GM21529 (cell line): ENCODE data around the gene RPS6KA4.

ENCODE experiments used
- ATAC-seq: cut with Tn5 transposase; IDR thresholded peaks from one replicate; pipeline ENCODE4 v1.9.1; 2021; ENCODE audit not compliant: unreplicated experiment

RPS6KA4 gene

DNA sequence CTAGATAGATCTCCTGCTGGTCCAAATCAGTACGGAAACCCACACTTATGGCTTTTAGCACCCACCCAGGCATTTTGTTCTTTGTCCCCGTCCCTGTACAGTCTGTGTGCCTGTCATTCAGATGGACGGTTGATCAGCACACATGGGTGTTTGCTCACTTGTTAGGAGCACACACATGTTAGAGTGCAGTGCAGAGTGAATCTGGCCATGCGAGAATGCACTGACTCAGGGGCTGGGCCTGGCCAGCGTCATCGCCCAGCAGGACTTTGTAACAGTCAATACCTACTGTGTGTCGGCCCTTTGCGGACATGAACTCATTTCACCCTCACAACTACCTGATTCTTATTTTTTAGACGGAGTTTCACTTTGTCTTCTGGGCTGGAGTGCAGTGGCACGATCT is 3.4 kb downstream of the RPS6KA4 start:
- no peak for ATAC-seq

DNA sequence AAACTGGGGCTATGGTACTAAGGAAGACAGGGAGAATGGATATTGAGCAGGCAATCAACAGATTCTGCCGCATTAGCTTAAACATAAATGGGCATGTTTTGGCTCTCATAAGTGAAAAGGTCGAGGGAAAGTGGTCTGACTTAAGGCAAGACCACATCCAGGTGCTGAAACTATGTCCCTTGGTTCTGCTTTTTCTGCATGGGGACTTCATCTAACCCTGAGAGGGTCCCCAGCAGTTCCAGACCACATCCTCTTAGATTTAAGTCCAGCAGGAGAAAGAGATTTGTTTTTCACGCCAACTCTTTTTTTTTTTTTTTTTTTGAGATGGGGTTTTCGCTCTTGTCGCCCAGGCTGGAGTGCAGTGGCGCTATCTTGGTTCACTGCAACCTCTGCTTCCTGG is 5.5 kb downstream of the RPS6KA4 start:
- no peak for ATAC-seq

DNA sequence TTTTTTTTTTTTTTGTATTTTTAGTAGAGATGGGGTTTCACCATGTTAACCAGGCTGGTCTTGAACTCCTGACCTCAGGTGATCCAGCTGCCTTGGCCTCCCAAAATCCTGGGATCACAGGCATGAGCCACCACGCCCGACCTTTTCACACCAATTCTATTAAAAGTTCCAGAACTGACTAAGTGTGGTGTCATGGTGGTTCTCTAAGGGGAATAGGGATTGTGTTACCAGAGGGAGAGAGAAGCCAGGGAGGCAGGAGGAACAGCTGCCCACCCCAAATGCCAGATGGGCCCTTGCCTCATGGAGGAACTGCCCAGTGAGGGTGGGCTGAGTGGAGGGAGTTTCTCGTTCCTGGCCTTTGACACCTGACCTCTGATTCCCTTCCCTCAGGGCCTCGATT is 5.9 kb downstream of the RPS6KA4 start:
- no peak for ATAC-seq

DNA sequence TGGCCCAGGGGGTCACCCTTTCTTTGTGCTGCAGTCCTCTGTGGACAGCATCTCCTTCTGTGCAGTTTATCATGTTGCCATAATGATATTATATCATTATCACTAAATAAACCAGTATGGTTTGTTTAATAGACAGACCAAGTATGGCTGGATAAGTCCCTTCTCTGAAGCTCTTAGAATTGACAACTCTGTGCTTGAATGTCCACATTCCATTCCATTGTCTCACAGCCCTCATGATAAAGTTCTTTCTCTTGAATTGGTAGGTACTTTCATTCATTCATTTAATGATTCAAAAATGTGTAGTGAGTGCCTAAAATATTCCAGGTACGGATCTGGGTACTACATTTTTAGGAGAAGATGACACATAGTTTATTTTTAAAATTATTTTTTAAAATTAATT is 7.8 kb downstream of the RPS6KA4 start:
- no peak for ATAC-seq

DNA sequence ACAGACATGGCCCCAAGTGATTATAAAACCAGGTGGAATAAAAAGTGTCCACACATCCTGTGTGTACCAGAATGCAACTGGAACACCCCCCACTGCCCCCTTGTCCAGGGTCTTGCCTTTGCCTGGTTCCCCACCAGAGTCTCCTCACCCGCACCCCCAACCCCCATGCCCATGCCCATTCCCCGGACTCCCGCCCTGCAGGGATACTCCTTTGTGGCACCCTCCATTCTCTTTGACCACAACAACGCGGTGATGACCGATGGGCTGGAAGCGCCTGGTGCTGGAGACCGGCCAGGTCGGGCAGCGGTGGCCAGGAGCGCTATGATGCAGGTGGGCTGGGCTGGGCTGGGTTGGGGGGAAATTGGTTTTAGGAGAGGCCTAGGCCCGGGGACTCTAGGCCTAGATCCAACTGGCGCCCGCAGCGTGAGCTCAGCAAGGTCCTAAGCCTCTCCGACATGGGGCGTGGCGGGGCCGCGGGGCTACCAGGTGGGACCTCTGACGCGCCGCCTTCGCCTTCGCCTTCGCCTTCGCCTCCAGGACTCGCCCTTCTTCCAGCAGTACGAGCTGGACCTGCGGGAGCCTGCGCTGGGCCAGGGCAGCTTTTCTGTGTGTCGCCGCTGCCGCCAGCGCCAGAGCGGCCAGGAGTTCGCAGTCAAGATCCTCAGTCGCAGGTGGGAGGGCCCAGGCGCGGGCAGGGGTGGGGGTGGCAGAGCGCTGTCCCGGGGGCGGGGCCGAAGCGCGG is 9.1 kb downstream of the RPS6KA4 start:
- ATAC-seq = no peak

DNA sequence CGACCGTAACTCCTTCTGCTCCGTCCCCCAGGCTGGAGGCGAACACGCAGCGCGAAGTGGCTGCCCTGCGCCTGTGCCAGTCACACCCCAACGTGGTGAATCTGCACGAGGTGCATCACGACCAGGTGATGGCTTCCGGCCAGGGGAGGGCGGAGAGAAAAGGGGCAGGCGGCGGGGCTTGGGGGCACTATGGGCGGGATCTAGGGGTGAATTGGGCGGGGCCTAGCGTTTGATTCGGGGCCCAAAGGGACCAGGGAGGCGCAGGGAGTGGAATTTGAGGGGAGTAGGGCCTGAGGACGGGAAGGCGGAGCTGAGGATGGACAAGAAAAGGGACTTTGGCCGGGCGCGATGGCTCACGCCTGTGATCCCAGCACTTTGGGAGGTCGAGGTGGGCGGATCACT is 9.7 kb downstream of the RPS6KA4 start:
- no peak for ATAC-seq

DNA sequence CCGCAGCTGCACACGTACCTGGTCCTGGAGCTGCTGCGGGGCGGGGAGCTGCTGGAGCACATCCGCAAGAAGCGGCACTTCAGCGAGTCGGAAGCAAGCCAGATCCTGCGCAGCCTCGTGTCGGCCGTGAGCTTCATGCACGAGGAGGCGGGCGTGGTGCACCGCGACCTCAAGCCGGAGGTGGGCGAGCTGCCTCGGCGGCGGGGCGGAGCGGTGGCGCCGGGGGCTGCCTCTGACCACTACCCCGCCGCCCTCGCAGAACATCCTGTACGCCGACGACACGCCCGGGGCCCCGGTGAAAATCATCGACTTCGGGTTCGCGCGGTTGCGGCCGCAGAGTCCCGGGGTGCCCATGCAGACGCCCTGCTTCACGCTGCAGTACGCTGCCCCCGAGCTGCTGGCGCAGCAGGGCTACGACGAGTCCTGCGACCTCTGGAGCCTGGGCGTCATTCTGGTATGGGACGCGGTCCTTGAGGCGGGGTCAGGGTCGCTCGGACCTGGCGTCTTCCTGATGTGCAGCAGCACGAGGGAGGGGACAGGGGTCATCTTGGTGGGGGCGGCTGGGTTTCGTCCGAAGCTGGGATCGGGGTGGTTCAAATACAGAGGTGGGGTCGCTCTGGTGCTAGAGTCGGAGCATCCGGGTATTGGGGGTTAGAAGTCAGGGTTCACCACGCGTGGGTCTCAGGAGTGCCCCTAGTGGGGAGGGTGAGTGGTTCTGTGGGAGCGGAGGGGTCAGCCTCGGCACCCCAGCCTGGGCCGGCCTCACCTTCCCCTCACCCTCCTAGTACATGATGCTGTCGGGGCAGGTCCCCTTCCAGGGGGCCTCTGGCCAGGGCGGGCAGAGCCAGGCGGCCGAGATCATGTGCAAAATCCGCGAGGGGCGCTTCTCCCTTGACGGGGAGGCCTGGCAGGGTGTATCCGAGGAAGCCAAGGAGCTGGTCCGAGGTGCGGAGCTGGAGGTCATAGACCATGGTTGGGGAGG is 10.8 kb downstream of the RPS6KA4 start:
- no peak for ATAC-seq

DNA sequence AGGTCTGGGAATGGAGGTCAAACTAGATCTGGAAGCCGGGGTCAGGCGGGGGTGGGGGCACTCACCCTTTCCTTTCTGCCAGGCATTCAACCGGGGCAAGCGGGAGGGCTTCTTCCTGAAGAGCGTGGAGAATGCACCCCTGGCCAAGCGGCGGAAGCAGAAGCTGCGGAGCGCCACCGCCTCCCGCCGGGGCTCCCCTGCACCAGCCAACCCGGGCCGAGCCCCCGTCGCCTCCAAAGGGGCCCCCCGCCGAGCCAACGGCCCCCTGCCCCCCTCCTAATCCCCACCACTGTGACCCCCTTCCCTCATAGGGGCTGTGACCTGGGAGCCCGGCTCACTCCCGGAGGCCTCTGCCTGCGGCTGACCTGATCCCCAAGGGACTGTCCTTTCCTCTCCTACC is 12.2 kb downstream of the RPS6KA4 start:
- no peak for ATAC-seq

DNA sequence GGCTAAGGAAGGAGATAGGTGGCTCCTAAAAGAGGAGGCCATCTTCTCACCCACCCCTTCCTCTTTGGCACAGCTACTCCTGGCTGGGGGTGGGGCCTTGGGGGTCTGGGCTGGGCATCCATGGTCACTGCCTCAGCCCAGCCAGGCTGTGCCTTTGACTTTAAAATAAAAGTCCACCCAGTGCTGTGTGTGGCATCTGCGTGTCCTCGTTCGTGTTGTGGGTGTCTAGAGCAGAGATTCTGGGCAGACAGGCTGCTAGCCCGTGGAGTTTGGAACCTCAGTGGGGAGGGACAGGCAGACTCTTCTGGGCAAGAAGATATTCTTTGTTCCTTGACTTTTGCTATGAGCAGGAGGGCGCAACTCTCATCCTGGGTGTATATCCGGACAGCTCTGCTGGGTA is 13.1 kb downstream of the RPS6KA4 start:
- ATAC-seq = no peak

DNA sequence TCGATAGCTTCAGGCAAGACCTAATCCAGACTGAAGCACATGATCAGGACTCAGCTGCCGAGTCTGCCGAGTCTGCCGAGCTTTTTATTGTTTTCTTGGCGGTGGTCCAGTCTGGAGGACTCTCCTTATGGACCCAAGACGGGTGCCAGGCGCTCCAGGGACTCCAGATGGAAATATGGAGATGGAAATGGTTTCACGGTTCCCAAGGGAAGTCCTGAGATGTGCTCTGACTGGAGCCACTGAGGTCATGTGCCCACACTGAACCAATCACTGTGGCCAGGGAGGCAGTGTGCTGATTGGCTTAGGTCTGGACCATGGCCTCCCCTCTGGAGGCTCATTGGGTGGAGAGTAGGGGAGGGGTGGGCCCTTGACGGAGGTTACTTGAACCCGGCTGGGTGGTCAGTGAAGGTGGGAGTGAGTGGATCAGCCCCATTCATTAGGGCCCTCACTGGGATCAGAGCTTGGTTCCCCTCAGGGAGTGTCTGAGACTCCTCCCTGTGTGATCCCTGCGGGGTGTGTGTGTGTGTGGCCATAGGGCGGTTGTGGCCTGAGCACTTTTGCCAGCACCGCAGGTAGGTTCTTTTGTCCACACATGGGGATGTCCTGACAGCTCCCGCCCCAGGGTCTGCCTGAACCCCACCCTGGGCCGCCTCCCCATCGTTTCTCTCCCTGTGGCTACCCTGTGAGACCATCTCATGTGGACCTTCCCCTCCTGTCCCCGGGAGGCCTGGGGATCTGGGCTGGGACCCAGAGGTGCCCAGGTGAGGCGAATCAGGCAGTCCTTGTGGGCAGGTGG is 14.0 kb downstream of the RPS6KA4 start:
- ATAC-seq = no peak

DNA sequence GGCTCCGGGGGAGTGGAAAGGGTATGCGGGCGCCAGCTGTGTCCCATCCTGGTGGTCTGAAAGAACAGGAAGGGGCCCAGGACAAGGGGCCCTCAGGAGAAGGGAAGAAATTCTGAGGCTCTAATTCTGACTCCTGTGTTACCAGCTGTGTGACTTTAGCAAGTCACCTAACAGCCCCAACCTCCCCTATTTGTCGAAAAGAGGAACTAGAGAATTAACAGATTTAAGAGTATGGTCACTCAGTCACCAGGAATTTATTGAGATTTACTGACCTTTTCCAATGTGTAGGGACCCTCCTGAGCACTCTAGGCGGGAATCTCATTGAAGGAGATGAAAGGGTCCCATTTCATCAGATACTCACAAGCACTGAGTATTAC is 14.6 kb downstream of the RPS6KA4 start:
- ATAC-seq = no peak

DNA sequence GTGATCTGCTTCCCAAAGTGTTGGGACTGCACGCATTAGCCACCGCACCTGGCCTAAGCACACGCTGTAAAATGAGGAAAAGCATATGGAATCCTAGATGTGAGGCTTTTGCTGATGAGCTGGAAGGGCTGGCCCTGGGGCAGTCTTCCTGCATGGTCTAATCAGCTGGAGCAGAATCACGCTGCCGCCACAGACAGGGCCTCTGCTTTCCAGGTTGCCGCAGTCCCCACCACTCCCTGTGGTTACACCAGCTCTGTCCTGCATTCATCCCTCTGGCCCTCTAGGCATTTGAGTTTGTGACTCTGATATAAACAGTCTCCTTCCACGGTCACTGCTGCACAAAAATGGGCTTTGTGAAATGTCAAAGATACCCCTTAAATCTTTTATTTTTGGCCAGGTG is 17.1 kb downstream of the RPS6KA4 start:
- ATAC-seq = no peak

DNA sequence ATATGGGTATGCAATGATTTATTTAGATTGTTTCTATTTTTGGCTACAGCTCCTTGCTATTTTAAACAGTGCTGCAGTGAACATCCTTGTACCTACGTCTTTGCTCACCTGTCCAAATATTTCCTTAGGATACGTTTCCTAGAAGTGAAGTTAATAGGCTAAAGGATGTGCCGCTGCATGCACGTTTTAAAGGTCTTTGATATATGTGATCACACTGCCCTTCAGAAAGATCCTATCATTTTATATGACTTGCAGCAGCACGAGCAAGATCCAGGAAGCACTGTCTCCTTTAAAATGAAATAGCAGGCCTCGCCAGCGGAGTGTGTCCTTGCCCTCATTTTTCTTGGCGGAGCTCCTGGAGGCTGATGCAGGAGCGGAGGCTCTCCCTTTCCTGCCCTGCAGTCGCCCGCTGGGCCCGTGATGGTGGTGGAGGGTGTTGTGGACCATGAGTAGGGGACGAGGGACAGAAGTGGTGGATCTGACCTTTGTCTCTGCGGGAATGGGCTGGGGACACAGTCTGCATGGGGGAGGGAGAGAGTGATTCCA is 19.4 kb downstream of the RPS6KA4 start:
- no peak for ATAC-seq

DNA sequence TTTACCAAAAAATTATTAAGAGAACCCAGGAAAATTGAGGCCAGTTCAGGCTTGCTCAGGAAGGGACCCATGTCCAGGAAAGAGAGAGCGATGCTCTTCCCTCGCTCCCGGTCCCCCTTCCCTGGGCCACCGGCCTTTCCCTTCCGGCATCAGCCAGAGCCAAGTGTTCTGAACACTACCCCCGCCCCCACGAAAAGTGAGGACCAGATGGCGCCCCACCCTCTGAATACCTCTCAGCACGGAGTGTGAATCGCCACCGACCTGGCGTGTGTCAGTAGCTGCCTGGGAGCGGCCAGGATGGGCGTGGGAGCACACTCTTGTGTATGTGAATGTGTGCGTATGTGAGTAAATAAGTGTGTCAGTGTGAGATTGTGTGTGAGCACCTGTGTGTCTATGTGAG is 20.2 kb downstream of the RPS6KA4 start:
- ATAC-seq = no peak

DNA sequence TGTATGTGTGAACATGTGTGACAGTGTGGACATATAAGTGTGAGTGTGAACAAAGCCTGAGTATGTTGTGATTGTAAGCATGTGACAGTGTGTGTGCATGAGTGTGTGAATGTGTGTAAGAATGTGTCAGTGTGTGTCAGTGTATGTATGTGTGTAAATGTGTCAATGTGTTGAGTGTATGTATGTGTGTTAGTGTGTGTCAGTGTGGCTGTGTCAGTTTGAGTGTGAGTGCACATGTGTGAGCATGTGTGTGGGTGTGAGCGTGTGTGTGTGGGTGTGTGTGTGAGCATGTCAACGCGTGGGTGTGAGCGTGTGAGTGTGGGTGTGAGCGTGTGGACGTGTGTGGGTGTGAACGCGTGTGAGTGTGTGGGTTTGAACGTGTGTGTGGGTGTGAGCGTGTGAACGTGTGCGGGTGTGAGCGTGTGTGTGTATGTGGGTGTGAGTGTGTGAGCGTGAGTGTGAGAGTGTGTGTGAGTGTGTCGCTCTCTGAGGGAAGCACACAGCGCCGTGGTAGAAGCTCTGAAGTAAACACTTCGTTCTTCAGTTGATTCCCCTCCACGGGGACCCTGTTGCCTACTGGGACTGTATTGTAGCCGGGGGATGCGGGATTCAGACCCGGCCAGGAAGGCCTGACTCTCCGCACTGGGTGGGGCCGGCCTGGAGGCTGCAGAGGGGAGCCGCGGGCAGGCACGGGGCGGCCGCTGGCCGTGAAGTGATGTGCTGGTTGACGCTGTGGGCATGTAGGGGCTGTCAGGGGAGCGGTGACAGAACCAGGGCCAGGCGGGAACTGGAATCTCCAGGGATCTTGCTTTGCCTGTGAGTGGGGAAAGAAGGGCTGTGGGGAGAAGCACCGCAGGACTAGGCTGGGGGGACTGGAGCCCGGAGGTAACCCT is 21.1 kb downstream of the RPS6KA4 start:
- ATAC-seq = no peak

DNA sequence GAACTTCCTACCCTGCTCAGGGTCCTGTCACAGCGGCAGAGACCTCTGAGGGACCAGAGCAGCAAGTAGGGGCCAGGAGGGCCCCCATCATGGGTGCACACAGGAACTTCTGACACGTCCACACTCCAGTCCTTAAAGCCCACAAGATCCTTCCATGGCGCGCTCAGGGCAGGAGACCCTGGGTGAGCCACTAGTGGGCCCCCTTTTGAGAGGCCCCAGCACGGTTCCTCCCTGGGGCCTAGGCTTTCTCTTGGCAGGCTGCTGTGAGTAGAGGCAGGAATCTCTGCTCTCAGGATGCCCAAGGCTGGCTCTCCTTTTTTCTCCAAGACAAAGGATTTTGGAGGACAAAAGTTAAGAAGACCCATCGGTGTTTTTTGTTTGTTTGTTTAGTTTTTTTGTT is 22.4 kb downstream of the RPS6KA4 start:
- no peak for ATAC-seq

DNA sequence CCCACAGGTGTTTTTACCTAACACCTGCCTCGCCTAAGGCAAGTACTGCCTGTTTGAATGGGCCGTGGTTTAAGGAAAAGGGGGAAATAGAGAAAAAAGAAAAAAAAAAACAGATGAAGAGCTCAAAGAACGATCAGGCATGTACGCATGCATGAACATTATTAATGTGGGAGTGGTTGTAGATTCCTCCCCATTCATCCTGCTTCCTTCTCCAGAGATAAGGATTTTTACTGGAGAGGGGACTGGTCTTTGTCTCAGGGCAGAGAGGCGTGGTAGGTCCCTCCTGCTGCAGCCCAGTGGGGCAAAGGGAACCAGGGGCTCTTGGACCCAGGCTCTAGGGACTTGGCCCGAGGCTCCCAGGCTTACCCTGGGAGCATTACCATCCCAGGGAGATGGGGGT is 23.1 kb downstream of the RPS6KA4 start:
- no peak for ATAC-seq

DNA sequence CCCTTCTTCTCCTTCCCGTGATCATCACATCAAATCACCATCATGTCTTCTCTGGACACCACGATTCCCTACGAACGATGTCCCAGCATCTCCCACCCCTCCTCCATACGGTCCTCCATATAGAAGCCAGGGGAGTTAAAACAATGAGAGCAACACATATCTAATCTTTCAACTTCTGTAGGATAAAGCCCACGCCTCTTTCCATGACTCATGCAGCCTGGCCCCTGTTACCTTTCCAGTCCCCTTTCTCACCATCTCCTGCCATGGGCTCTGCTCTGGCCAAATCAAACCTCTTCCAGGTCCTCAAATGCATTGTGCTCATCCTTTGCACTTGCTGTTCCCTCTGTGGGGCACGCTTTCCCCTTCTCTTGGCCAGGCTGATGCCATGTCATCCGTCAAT is 23.6 kb downstream of the RPS6KA4 start:
- ATAC-seq = no peak

DNA sequence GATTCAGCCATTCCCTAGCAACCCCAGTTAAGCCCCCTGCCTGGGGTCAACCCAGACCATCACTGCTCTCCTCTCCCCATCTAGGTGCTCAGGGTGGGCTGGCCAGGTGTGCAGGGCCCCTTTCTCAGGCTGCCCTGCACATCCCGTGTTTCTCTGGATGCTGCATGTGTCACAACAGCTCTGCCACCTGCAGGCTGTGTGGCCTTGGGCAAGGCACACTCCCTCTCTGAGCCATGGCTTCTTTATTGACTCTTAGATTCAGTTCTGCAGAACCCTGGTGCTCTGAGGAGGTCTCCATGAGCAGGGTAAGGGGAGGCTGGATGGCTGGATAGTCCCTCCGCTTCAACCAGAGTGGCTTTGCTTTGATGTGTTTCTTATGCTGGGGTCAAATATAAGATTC is 24.6 kb downstream of the RPS6KA4 start:
- ATAC-seq = no peak

DNA sequence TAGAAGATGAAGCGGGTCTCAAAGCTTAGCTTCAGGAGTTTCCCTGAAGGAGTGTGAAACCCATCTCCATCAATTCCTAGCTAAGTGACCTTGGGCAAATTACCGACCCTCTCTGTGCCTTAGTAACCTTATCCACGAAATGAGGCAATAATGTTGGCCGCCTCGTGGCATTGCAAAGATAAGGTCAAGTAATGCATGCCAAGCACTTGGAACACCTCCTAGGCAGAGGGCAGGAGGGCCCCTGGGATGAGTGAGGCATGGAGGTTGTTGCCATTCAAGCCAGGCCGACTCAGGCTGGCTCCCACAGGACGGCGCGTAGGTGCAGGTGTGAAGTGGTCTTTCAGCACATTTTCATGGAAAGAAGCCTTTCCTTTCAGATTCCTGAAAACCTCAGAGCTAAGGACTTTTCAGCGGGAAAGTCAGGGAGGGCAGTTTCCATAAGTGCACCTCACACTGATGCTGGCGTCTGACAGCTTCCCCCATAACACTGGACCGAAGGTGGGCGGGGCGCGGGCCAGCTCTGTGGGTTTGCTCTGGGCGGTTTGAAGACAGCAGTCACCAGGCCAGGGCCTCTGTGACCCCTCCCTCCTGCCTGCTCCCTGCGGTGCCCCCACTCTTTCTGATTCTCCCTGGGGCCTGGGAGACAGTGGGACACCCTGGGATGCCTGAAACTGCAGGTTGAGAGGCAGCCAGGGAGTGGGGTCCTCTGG is 25.2 kb downstream of the RPS6KA4 start:
- ATAC-seq = no peak
